ENCODE results near the gene AP1S1. TPM values are rescaled to one million over a fixed set of nuclear protein-coding genes. Genes with fewer than 3 reads are reported as not detected.

Gene AP1S1
- total and polyA plus RNA-seq, 5 donors = 10.7 to 20.9 (median 12.5) TPM

- no peaks in the 10 kb centered on the region for H3K27me3 ChIP-seq (ENCODE audit: control insufficient read depth, insufficient read depth)
- DNase-seq (peak in 1 of 3 donors; percentile 52), ATAC-seq (no peak)
- no peak overlapping the region for H3K27ac ChIP-seq (ENCODE audit: low read length)
- H3K4me1 ChIP-seq (ENCODE audit: control insufficient read depth, insufficient read depth, low read length) = peaks cover 9% of the 10 kb centered on the region
- intact Hi-C loops (cut with DNase I) = loop anchor here in 1 of 4 donors (10.0 kb wide), 1 partner anchor 265 kb away; the partner anchor contains the start of gene ACHE
- WGBS = 78% methylated on average over 31 of the region's 31 CpGs
- no peaks in the 10 kb centered on the region for H3K9me3 ChIP-seq (ENCODE audit: control insufficient read depth, low read length)
- no peak overlapping the region for H3K4me3 ChIP-seq (ENCODE audit: low read length)
Observed at GRCh38 chr7:101159696-101160674, 5.7 kb downstream of the AP1S1 start.

- intact Hi-C loops (cut with DNase I) = loop anchor here in 1 of 4 donors (10.0 kb wide), 1 partner anchor 266 kb away; the partner anchor contains the start of gene ACHE
- H3K27me3 ChIP-seq (ENCODE audit: control insufficient read depth, insufficient read depth) = no peaks in the 10 kb centered on the region
- peaks cover 6% of the 10 kb centered on the region for H3K4me1 ChIP-seq (ENCODE audit: control insufficient read depth, insufficient read depth, low read length)
- ATAC-seq (no peak), DNase-seq (no peak)
- H3K4me3 ChIP-seq (ENCODE audit: low read length) = no peak overlapping the region
- no peak overlapping the region for H3K27ac ChIP-seq (ENCODE audit: low read length)
- H3K9me3 ChIP-seq (ENCODE audit: control insufficient read depth, low read length) = no peaks in the 10 kb centered on the region
Observed at GRCh38 chr7:101160910-101161309, 6.6 kb downstream of the AP1S1 start.

GRCh38 chr7:101161692-101162471 lies 7.6 kb downstream of the AP1S1 start:
- Histone ChIP-seq H3K4me1 (ENCODE audit: control insufficient read depth, insufficient read depth, low read length) (peaks cover 6% of the 10 kb centered on the region), H3K27me3 (ENCODE audit: control insufficient read depth, insufficient read depth) (no peaks in the 10 kb centered on the region), H3K4me3 (ENCODE audit: low read length) (no peak overlapping the region), H3K27ac (ENCODE audit: low read length) (no peak overlapping the region), H3K9me3 (ENCODE audit: control insufficient read depth, low read length) (no peaks in the 10 kb centered on the region)
- intact Hi-C loops (cut with DNase I) = loop anchor here in 1 of 4 donors (10.0 kb wide), 1 partner anchor 267 kb away; the partner anchor contains the start of gene ACHE
- no peak for DNase-seq
- WGBS = 79% methylated on average over 17 of the region's 17 CpGs
- ATAC-seq = no peak

GRCh38 chr7:101162551-101163278 lies 8.4 kb downstream of the AP1S1 start:
- intact Hi-C loops (cut with DNase I) = loop anchor here in 1 of 4 donors (10.0 kb wide), 1 partner anchor 268 kb away; the partner anchor contains the start of gene ACHE
- Histone ChIP-seq H3K4me3 (ENCODE audit: low read length) (peak overlapping the region; percentile 8), H3K4me1 (ENCODE audit: control insufficient read depth, insufficient read depth, low read length) (peaks cover 6% of the 10 kb centered on the region), H3K27me3 (ENCODE audit: control insufficient read depth, insufficient read depth) (no peaks in the 10 kb centered on the region), H3K9me3 (ENCODE audit: control insufficient read depth, low read length) (no peaks in the 10 kb centered on the region), H3K27ac (ENCODE audit: low read length) (no peak overlapping the region)
- WGBS = 2% methylated on average over 72 of the region's 74 CpGs
- peak in 1 of 2 donors; percentile 60 for ATAC-seq
- DNase-seq = peak; percentile 54 to 68 (median 65)

- H3K27me3 ChIP-seq (ENCODE audit: control insufficient read depth, insufficient read depth) = no peaks in the 10 kb centered on the region
- no peak overlapping the region for H3K27ac ChIP-seq (ENCODE audit: low read length)
- intact Hi-C loops (cut with DNase I) = loop anchor here in 1 of 4 donors (10.0 kb wide), 1 partner anchor 269 kb away; the partner anchor contains the start of gene ACHE
- H3K4me3 ChIP-seq (ENCODE audit: low read length) = peak overlapping the region; percentile 8
- ATAC-seq (peak in 1 of 2 donors; percentile 3), DNase-seq (peak in 1 of 3 donors; percentile 58)
- no peaks in the 10 kb centered on the region for H3K9me3 ChIP-seq (ENCODE audit: control insufficient read depth, low read length)
- WGBS = under 1% methylated on average over 89 of the region's 92 CpGs
- peaks cover 6% of the 10 kb centered on the region for H3K4me1 ChIP-seq (ENCODE audit: control insufficient read depth, insufficient read depth, low read length)
Observed at GRCh38 chr7:101163279-101164070, 9.2 kb downstream of the AP1S1 start.

- DNase-seq (peak in 1 of 3 donors; percentile 75), ATAC-seq (peak in 1 of 2 donors; percentile 27)
- no peaks in the 10 kb centered on the region for H3K27me3 ChIP-seq (ENCODE audit: control insufficient read depth, insufficient read depth)
- intact Hi-C loops (cut with DNase I) = loop anchor here in 1 of 4 donors (10.0 kb wide), 1 partner anchor 269 kb away; the partner anchor contains the start of gene ACHE
- peak overlapping the region; percentile 6 for H3K4me3 ChIP-seq (ENCODE audit: low read length)
- H3K27ac ChIP-seq (ENCODE audit: low read length) = no peak overlapping the region
- WGBS = 2% methylated on average over 75 of the region's 75 CpGs
- H3K9me3 ChIP-seq (ENCODE audit: control insufficient read depth, low read length) = no peaks in the 10 kb centered on the region
- peaks cover 6% of the 10 kb centered on the region for H3K4me1 ChIP-seq (ENCODE audit: control insufficient read depth, insufficient read depth, low read length)
Observed at GRCh38 chr7:101164071-101164840, 10.0 kb downstream of the AP1S1 start.

- Histone ChIP-seq H3K9me3 (ENCODE audit: control insufficient read depth, low read length) (no peaks in the 10 kb centered on the region), H3K27ac (ENCODE audit: low read length) (no peak within 1 kb of the TSS), H3K4me3 (ENCODE audit: low read length) (peak within 1 kb of the TSS; percentile 12), H3K4me1 (ENCODE audit: control insufficient read depth, insufficient read depth, low read length) (peaks cover 6% of the 10 kb centered on the region), H3K27me3 (ENCODE audit: control insufficient read depth, insufficient read depth) (no peaks in the 10 kb centered on the region)
- intact Hi-C loops (cut with DNase I) = loop anchor here in 1 of 4 donors (10.0 kb wide), 1 partner anchor 271 kb away; the partner anchor contains the start of gene ACHE
- 2% methylated on average over 74 of the region's 74 CpGs for WGBS
- ATAC-seq (peak; percentile 89 to 92), DNase-seq (peak; percentile 96 to 98 (median 97))
Observed at GRCh38 chr7:101165075-101165957, 11.0 kb downstream of the AP1S1 start, which contains the start of gene VGF. TSS of gene VGF (minus strand) at chr7:101165569. CDS start at chr7:101164843, 726 bp downstream.

GRCh38 chr7:101165958-101166647 lies 11.8 kb downstream of the AP1S1 start:
- no peaks in the 10 kb centered on the region for H3K9me3 ChIP-seq (ENCODE audit: control insufficient read depth, low read length)
- peaks cover 6% of the 10 kb centered on the region for H3K4me1 ChIP-seq (ENCODE audit: control insufficient read depth, insufficient read depth, low read length)
- ATAC-seq (no peak), DNase-seq (peak in 1 of 3 donors; percentile 52)
- no peaks in the 10 kb centered on the region for H3K27me3 ChIP-seq (ENCODE audit: control insufficient read depth, insufficient read depth)
- 1% methylated on average over 38 of the region's 38 CpGs for WGBS
- peak overlapping the region; percentile 12 for H3K4me3 ChIP-seq (ENCODE audit: low read length)
- H3K27ac ChIP-seq (ENCODE audit: low read length) = no peak overlapping the region
- intact Hi-C loops (cut with DNase I) = loop anchor here in 1 of 4 donors (10.0 kb wide), 1 partner anchor 271 kb away; the partner anchor contains the start of gene ACHE
